Suprapubic skin (tissue), 3 donors: Measurements from ENCODE around the gene C14orf39.

Experiments used
- POLR2A ChIP-seq, 2 donors: fragments of 450-650 bp; IDR thresholded peaks; one replicate each; pipeline ENCODE4 v1.6.1; 2017; ENCODE audit warnings: antibody characterized with exemption in 2 of 2, mild to moderate bottlenecking in 2 of 2, moderate library complexity in 2 of 2
- TF ChIP-seq, protein P1 (sequence below), 2 donors: fragments of 200-600 bp in 1 of 2; fragments of 450-650 bp in 1 of 2; sonication (generic) in 1 of 2; IDR thresholded peaks; one replicate each; pipeline ENCODE4 v1.5.1; 2016 to 2019; ENCODE audit warnings: antibody characterized with exemption in 2 of 2, mild to moderate bottlenecking in 1 of 2, moderate library complexity in 1 of 2

DNA sequence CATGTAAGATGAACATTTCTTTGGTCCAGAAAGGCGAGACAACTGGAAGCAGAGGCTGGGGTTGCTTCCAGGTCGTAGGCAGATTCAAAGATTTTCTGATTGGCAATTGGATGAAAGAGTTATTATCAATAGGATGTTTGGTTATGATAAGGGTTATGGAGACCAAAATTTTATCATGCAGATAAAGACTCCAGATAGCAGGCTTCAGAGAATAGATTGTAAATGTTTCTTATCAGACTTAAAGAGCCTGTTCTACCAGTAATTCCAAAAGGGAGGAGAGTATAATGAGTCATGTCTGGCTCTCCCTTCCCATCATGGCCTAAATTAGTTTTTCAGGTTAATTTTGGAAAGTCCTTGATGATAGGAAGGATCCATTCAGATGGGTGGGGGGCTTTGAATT lies 55.6 kb downstream of the C14orf39 start:
- TF ChIP-seq, protein P1, sequence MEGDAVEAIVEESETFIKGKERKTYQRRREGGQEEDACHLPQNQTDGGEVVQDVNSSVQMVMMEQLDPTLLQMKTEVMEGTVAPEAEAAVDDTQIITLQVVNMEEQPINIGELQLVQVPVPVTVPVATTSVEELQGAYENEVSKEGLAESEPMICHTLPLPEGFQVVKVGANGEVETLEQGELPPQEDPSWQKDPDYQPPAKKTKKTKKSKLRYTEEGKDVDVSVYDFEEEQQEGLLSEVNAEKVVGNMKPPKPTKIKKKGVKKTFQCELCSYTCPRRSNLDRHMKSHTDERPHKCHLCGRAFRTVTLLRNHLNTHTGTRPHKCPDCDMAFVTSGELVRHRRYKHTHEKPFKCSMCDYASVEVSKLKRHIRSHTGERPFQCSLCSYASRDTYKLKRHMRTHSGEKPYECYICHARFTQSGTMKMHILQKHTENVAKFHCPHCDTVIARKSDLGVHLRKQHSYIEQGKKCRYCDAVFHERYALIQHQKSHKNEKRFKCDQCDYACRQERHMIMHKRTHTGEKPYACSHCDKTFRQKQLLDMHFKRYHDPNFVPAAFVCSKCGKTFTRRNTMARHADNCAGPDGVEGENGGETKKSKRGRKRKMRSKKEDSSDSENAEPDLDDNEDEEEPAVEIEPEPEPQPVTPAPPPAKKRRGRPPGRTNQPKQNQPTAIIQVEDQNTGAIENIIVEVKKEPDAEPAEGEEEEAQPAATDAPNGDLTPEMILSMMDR (IDR thresholded peaks at IDR 0.05): no peak
- TF ChIP-seq POLR2A (IDR thresholded peaks at IDR 0.05): no peak
